HEK293 (cell line): ENCODE measurements around the gene NANOS2.
A peak's percentile ranks its signal among the peaks of the same experiment; 100 is the strongest.

Experiments used
- BCL11B ChIP-seq: fragments of 450-650 bp; formaldehyde crosslinking; IDR thresholded peaks from 2 replicates; pipeline ENCODE4 v1.5.1; 2016; ENCODE audit warnings: low read depth, missing biosample characterization, missing genetic modification characterization
- GLI4 ChIP-seq: fragments of 450-650 bp; formaldehyde crosslinking; IDR thresholded peaks from 2 replicates; pipeline ENCODE4 v1.5.1; 2016; ENCODE audit warnings: missing biosample characterization, missing genetic modification characterization
- HOXA7 ChIP-seq: sonication (generic); formaldehyde crosslinking; IDR thresholded peaks from 2 replicates; pipeline ENCODE4 v1.8.1; 2022; ENCODE audit warnings: missing genetic modification reagents, borderline replicate concordance
- PRDM6 ChIP-seq: fragments of 450-650 bp; formaldehyde crosslinking; IDR thresholded peaks from 2 replicates; pipeline ENCODE4 v1.5.1; 2017; ENCODE audit warnings: missing biosample characterization, missing genetic modification characterization
- TRIM28 ChIP-seq: IDR thresholded peaks from 2 replicates; pipeline ENCODE4 v1.6.1; 2011; ENCODE audit warnings: low read length, control low read depth, borderline replicate concordance
- ZBTB48 ChIP-seq: fragments of 450-650 bp; formaldehyde crosslinking; IDR thresholded peaks from 2 replicates; pipeline ENCODE4 v1.5.1; 2016; ENCODE audit warnings: missing biosample characterization, missing genetic modification characterization
- ZFHX2 ChIP-seq: fragments of 450-650 bp; formaldehyde crosslinking; conservative IDR thresholded peaks from 2 replicates; pipeline ENCODE4 v1.5.1; 2016; ENCODE audit warnings: missing biosample characterization, missing genetic modification characterization
- ZFP37 ChIP-seq: fragments of 450-650 bp; formaldehyde crosslinking; IDR thresholded peaks from 2 replicates; pipeline ENCODE4 v1.5.1; 2016; ENCODE audit warnings: missing biosample characterization, missing genetic modification characterization
- ZFP41 ChIP-seq: fragments of 450-650 bp; formaldehyde crosslinking; IDR thresholded peaks from 2 replicates; pipeline ENCODE4 v1.5.1; 2016; ENCODE audit warnings: missing biosample characterization, missing genetic modification characterization, borderline replicate concordance
- ZIC2 ChIP-seq: fragments of 450-650 bp; formaldehyde crosslinking; IDR thresholded peaks from 2 replicates; pipeline ENCODE4 v1.5.1; 2016; ENCODE audit warnings: missing biosample characterization, missing genetic modification characterization
- ZNF138 ChIP-seq: fragments of 450-650 bp; formaldehyde crosslinking; IDR thresholded peaks from 2 replicates; pipeline ENCODE4 v1.5.1; 2016; ENCODE audit warnings: missing biosample characterization, missing genetic modification characterization, borderline replicate concordance
- ZNF223 ChIP-seq: fragments of 450-650 bp; formaldehyde crosslinking; IDR thresholded peaks from 2 replicates; pipeline ENCODE4 v1.5.1; 2016; ENCODE audit warnings: missing biosample characterization, missing genetic modification characterization
- ZNF23 ChIP-seq: fragments of 450-650 bp; formaldehyde crosslinking; IDR thresholded peaks from 2 replicates; pipeline ENCODE4 v1.5.1; 2016; ENCODE audit warnings: missing biosample characterization, missing genetic modification characterization, borderline replicate concordance
- ZNF248 ChIP-seq: fragments of 450-650 bp; formaldehyde crosslinking; IDR thresholded peaks from 2 replicates; pipeline ENCODE4 v1.5.1; 2017; ENCODE audit warnings: missing biosample characterization, missing genetic modification characterization
- ZNF266 ChIP-seq: fragments of 450-650 bp; formaldehyde crosslinking; IDR thresholded peaks from 2 replicates; pipeline ENCODE4 v1.5.1; 2016; ENCODE audit warnings: missing biosample characterization, missing genetic modification characterization, low read depth
- ZNF354C ChIP-seq: fragments of 450-650 bp; formaldehyde crosslinking; IDR thresholded peaks from 2 replicates; pipeline ENCODE4 v1.5.1; 2016; ENCODE audit warnings: missing biosample characterization, missing genetic modification characterization, low read depth, borderline replicate concordance
- ZNF391 ChIP-seq: fragments of 450-650 bp; formaldehyde crosslinking; IDR thresholded peaks from 2 replicates; pipeline ENCODE4 v1.5.1; 2016; ENCODE audit warnings: low read depth, missing biosample characterization, missing genetic modification characterization, borderline replicate concordance
- ZNF433 ChIP-seq: fragments of 450-650 bp; formaldehyde crosslinking; IDR thresholded peaks from 2 replicates; pipeline ENCODE4 v1.5.1; 2016; ENCODE audit warnings: missing biosample characterization, missing genetic modification characterization, low read depth
- ZNF48 ChIP-seq: fragments of 450-650 bp; formaldehyde crosslinking; IDR thresholded peaks from 2 replicates; pipeline ENCODE4 v1.5.1; 2016; ENCODE audit warnings: missing biosample characterization, missing genetic modification characterization
- ZNF510 ChIP-seq: fragments of 450-650 bp; formaldehyde crosslinking; IDR thresholded peaks from 2 replicates; pipeline ENCODE4 v1.5.1; 2018; ENCODE audit warnings: mild to moderate bottlenecking, missing genetic modification characterization, missing biosample characterization; ENCODE audit not compliant: insufficient replicate concordance
- ZNF521 ChIP-seq: fragments of 450-650 bp; formaldehyde crosslinking; IDR thresholded peaks from 2 replicates; pipeline ENCODE4 v1.5.1; 2017; ENCODE audit warnings: missing biosample characterization, mild to moderate bottlenecking, missing genetic modification characterization
- ZNF571 ChIP-seq: fragments of 450-650 bp; formaldehyde crosslinking; IDR thresholded peaks from 2 replicates; pipeline ENCODE4 v1.5.0; 2017; ENCODE audit warnings: missing biosample characterization, missing genetic modification characterization
- ZNF585B ChIP-seq: fragments of 450-650 bp; formaldehyde crosslinking; IDR thresholded peaks from 2 replicates; pipeline ENCODE4 v1.5.1; 2016; ENCODE audit warnings: missing biosample characterization, missing genetic modification characterization
- ZNF692 ChIP-seq: fragments of 450-650 bp; formaldehyde crosslinking; IDR thresholded peaks from 2 replicates; pipeline ENCODE4 v1.5.1; 2016; ENCODE audit warnings: missing biosample characterization, missing genetic modification characterization
- ZNF747 ChIP-seq: fragments of 450-650 bp; formaldehyde crosslinking; IDR thresholded peaks from 2 replicates; pipeline ENCODE4 v1.5.1; 2016; ENCODE audit warnings: missing biosample characterization, missing genetic modification characterization
- ZNF785 ChIP-seq: fragments of 450-650 bp; formaldehyde crosslinking; IDR thresholded peaks from 2 replicates; pipeline ENCODE4 v1.5.1; 2016; ENCODE audit warnings: missing biosample characterization, missing genetic modification characterization
- ZSCAN30 ChIP-seq: fragments of 450-650 bp; IDR thresholded peaks from 2 replicates; pipeline ENCODE4 v1.5.1; 2018; ENCODE audit warnings: missing biosample characterization, mild to moderate bottlenecking, missing genetic modification characterization, moderate library complexity
- ZSCAN5A ChIP-seq: fragments of 450-650 bp; formaldehyde crosslinking; IDR thresholded peaks from 2 replicates; pipeline ENCODE4 v1.5.1; 2016; ENCODE audit warnings: missing biosample characterization, missing genetic modification characterization
- ZXDB ChIP-seq: fragments of 450-650 bp; formaldehyde crosslinking; IDR thresholded peaks from 2 replicates; pipeline ENCODE4 v1.5.1; 2016; ENCODE audit warnings: missing biosample characterization, missing genetic modification characterization
- TF ChIP-seq, protein P1 (sequence below): fragments of 450-650 bp; formaldehyde crosslinking; IDR thresholded peaks from 2 replicates; pipeline ENCODE4 v1.5.1; 2016; ENCODE audit warnings: missing biosample characterization, missing genetic modification characterization
- TF ChIP-seq, protein P2 (sequence below): IDR thresholded peaks from 2 replicates; pipeline ENCODE4 v1.6.1; 2011; ENCODE audit warnings: mild to moderate bottlenecking, low read depth, low read length, borderline replicate concordance

Gene NANOS2

DNA sequence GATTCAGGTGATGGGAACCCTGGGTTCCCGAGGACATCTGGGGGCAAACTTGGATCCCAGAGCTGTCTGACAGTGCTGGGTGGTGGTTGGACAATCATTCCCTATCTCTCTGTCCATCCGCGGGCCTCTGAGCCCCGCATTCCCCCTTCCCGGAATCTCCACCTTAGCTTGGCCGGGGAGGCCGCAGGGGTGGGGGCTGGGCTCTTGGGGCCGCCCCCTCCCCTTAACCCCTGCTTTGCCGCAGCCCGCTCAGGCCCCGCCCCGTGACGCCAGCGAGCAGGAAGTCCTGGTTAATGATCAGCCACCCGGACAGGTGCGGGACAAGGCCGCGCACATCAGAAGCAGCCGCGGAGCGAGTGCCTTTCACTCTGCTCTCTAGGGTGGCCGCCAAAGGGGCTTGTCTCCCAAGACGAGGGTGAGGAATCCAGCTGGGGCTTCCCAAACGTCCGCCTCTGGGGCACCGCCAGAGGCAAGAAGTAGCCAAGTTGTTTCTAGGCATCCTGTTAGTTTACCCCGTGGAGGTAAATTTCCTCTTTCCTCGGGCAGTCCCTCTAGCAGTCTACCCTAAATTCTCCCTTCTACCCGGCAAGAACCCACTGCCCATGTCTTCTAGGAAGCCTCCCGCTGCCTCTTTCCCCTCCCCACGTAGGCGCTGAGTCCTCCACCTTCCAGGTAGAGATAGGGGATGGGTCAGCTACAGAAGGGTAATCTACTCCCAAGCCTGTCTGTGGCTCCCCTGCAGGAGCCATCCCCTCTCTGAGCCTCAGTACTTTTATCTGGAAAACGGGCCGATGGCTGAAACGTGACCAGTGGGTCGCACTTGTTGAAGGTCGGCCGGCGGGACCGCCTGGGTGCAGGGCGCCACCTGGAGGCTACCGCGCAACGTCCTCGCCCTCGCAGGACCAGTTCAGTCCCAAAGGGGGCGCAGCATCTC lies 31.7 kb downstream of the NANOS2 start (continued):
- no peak for TF ChIP-seq ZFP41 (tag by site-specific recombination)
- no peak for TF ChIP-seq ZNF223 (tag by site-specific recombination)
- TF ChIP-seq ZFHX2 (tag by site-specific recombination): no peak
- no peak for TF ChIP-seq ZNF510 (tag by site-specific recombination)
- no peak for TF ChIP-seq ZNF48 (tag by site-specific recombination)
- no peak for TF ChIP-seq ZNF521
- no peak for TF ChIP-seq ZNF266 (tag by site-specific recombination)
- no peak for TF ChIP-seq HOXA7
- 0 out of 2 replicates have a peak, but pooled peaks have one; percentile 33 for TF ChIP-seq ZSCAN5A (tag by site-specific recombination)
- TF ChIP-seq ZNF785 (tag by site-specific recombination): no peak; the same call in 1 of the 2 replicates
- TF ChIP-seq, protein P1, sequence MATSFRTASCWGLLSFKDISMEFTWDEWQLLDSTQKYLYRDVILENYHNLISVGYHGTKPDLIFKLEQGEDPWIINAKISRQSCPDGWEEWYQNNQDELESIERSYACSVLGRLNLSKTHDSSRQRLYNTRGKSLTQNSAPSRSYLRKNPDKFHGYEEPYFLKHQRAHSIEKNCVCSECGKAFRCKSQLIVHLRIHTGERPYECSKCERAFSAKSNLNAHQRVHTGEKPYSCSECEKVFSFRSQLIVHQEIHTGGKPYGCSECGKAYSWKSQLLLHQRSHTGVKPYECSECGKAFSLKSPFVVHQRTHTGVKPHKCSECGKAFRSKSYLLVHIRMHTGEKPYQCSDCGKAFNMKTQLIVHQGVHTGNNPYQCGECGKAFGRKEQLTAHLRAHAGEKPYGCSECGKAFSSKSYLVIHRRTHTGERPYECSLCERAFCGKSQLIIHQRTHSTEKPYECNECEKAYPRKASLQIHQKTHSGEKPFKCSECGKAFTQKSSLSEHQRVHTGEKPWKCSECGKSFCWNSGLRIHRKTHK: no peak
- TF ChIP-seq GLI4 (tag by site-specific recombination): no peak
- TF ChIP-seq, protein P2, sequence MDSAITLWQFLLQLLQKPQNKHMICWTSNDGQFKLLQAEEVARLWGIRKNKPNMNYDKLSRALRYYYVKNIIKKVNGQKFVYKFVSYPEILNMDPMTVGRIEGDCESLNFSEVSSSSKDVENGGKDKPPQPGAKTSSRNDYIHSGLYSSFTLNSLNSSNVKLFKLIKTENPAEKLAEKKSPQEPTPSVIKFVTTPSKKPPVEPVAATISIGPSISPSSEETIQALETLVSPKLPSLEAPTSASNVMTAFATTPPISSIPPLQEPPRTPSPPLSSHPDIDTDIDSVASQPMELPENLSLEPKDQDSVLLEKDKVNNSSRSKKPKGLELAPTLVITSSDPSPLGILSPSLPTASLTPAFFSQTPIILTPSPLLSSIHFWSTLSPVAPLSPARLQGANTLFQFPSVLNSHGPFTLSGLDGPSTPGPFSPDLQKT: no peak
- TF ChIP-seq ZBTB48: peak; percentile 85; the same call in 1 of the 2 replicates
- no peak for TF ChIP-seq ZNF571 (tag by site-specific recombination)
- no peak for TF ChIP-seq TRIM28
- no peak for TF ChIP-seq ZNF433 (tag by site-specific recombination)
- TF ChIP-seq ZNF248: no peak
- TF ChIP-seq ZNF391: no peak; the same call in 1 of the 2 replicates
- TF ChIP-seq ZIC2: no peak
- no peak for TF ChIP-seq ZNF23 (tag by site-specific recombination)
- no peak for TF ChIP-seq ZNF747 (tag by site-specific recombination)
- peak; percentile 56 for TF ChIP-seq ZNF692
- TF ChIP-seq ZNF585B: no peak
- peak; percentile 52; the same call in 1 of the 2 replicates for TF ChIP-seq BCL11B (tag by site-specific recombination)
- TF ChIP-seq ZNF138: no peak
- TF ChIP-seq PRDM6 (tag by site-specific recombination): no peak
- TF ChIP-seq ZNF354C: no peak
- TF ChIP-seq ZFP37 (tag by site-specific recombination): peak; percentile 78; the same call in 1 of the 2 replicates
- peak; percentile 45; the same call in 1 of the 2 replicates for TF ChIP-seq ZXDB (tag by site-specific recombination)
- peak; percentile 86 for TF ChIP-seq ZSCAN30
